ENCODE data around the gene TRIOBP. TPM values are rescaled to one million over a fixed set of nuclear protein-coding genes. Genes with fewer than 3 reads are reported as not detected.

TRIOBP gene
- total RNA-seq, 3 donors from 2014 or later (not counting 1 experiment from before 2014, with no cell fraction given) = 25.1 to 38.5 (median 25.8) TPM

DNA sequence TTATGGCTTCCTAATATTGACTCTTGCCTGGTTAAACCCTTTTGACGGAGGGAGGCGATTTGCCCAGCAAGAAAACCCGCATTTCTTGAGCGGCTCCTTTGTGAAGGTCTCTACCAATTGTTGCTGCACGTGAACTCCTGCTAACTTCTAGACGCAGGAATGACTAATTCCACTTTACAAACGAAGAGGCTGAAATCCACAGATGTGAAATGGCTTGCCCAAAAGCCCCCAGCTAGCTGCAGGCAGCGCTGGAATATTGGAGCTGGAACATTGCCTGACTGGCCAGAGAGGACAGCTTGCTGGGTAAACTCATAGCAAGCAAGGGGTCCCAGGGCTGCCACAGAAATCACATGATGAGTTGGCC, 111.4 kb downstream of the TRIOBP start:
- no peaks in the 10 kb centered on the region for H3K9me3 ChIP-seq (ENCODE audit: control insufficient read depth, insufficient read depth, low read length)
- Mint-ChIP-seq H3K4me1 (peaks cover 15 to 43% of the 10 kb centered on the region in 2 donors), H3K4me3 (peak overlapping the region; percentile 81), H3K9me3 (no peaks in the 10 kb centered on the region), H3K27me3 (ENCODE audit: low read depth in 2 of 2) (peaks cover 32 to 33% of the 10 kb centered on the region in 2 donors), H3K36me3 (no peaks in the 10 kb centered on the region), H3K27ac (no peak overlapping the region)
- 9% methylated on average over 8 of the region's 8 CpGs for WGBS (ENCODE audit: insufficient coverage)
- H3K4me1 ChIP-seq (ENCODE audit: control insufficient read depth, insufficient read depth, low read length) = peaks cover 42% of the 10 kb centered on the region
- TF ChIP-seq CTCF (IDR thresholded peaks at IDR 0.05) = no peak
- intact Hi-C loops (cut with micrococcal nuclease) = loop anchor here (5.0 kb wide), 1 partner anchor 34 kb away; the partner anchor contains the start of gene ANKRD54
- H3K36me3 ChIP-seq (ENCODE audit: control insufficient read depth, insufficient read depth, low read length) = no peaks in the 10 kb centered on the region
- peak overlapping the region; percentile 43 for H3K4me3 ChIP-seq (ENCODE audit: low read length)
- H3K27ac ChIP-seq (ENCODE audit: low read length) = no peak overlapping the region
- peaks cover 57% of the 10 kb centered on the region for H3K27me3 ChIP-seq (ENCODE audit: control insufficient read depth, insufficient read depth, low read length)
- ATAC-seq = no peak
- DNase-seq = no peak

DNA sequence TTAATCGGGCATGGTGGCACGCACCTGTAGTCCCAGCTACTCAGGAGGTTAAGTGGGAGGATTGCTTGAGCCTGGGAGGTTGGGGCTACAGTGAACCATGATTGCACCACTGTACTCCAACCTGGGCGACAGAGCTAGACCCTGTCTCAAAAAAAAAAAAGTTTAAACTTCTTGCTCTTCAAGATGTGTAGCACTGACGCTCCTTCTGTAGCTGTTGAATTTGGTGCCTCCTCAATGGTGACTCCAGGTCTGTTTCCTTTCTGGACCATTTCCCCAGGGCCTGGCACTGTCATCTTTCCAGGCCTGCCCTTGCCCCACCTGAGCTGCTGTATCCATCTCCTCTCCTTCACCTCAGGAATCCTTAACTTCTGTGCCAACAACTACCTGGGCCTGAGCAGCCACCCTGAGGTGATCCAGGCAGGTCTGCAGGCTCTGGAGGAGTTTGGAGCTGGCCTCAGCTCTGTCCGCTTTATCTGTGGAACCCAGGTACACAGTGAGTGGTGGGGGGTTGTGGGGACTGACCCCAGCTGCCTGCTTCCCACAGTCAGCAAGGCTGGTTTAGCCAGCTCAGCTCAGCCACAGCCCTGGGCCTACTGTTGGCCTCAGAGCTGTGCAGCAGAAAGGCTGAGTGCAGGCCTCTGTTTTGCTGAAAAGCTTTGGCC, 113.0 kb downstream of the TRIOBP start:
- no peaks in the 10 kb centered on the region for H3K9me3 Mint-ChIP-seq
- intact Hi-C loops (cut with micrococcal nuclease) = loop anchor here (5.0 kb wide), 1 partner anchor 32 kb away; the partner anchor contains the start of gene ANKRD54
- H3K27ac Mint-ChIP-seq = no peak overlapping the region
- peaks cover 31% of the 10 kb centered on the region for H3K4me1 ChIP-seq (ENCODE audit: control insufficient read depth, insufficient read depth, low read length)
- WGBS (ENCODE audit: insufficient coverage) = 95% methylated on average over 5 of the region's 5 CpGs
- H3K4me3 ChIP-seq (ENCODE audit: low read length) = no peak overlapping the region
- no peaks in the 10 kb centered on the region for H3K36me3 ChIP-seq (ENCODE audit: control insufficient read depth, insufficient read depth, low read length)
- no peak overlapping the region for H3K4me3 Mint-ChIP-seq
- H3K27ac ChIP-seq (ENCODE audit: low read length) = no peak overlapping the region
- DNase-seq (no peak), ATAC-seq (no peak)
- TF ChIP-seq CTCF (IDR thresholded peaks at IDR 0.05) = no peak
- no peaks in the 10 kb centered on the region for H3K9me3 ChIP-seq (ENCODE audit: control insufficient read depth, insufficient read depth, low read length)
- H3K27me3 Mint-ChIP-seq (ENCODE audit: low read depth in 2 of 2) = peaks cover 22 to 25% of the 10 kb centered on the region in 2 donors
- H3K27me3 ChIP-seq (ENCODE audit: control insufficient read depth, insufficient read depth, low read length) = peaks cover 43% of the 10 kb centered on the region
- H3K36me3 Mint-ChIP-seq = no peaks in the 10 kb centered on the region
- H3K4me1 Mint-ChIP-seq = peaks cover 15 to 33% of the 10 kb centered on the region in 2 donors

- Mint-ChIP-seq H3K9me3 (no peaks in the 10 kb centered on the region), H3K36me3 (no peaks in the 10 kb centered on the region), H3K27me3 (ENCODE audit: low read depth in 2 of 2) (peaks cover 5 to 12% of the 10 kb centered on the region in 2 donors), H3K4me1 (peaks cover 8 to 16% of the 10 kb centered on the region in 2 donors), H3K27ac (no peak overlapping the region), H3K4me3 (no peak overlapping the region)
- 100% methylated on average over 2 of the region's 2 CpGs for WGBS (ENCODE audit: insufficient coverage)
- Histone ChIP-seq H3K4me3 (ENCODE audit: low read length) (no peak overlapping the region), H3K27me3 (ENCODE audit: control insufficient read depth, insufficient read depth, low read length) (peaks cover 26% of the 10 kb centered on the region), H3K27ac (ENCODE audit: low read length) (no peak overlapping the region), H3K4me1 (ENCODE audit: control insufficient read depth, insufficient read depth, low read length) (peaks cover 15% of the 10 kb centered on the region), H3K9me3 (ENCODE audit: control insufficient read depth, insufficient read depth, low read length) (no peaks in the 10 kb centered on the region), H3K36me3 (ENCODE audit: control insufficient read depth, insufficient read depth, low read length) (no peaks in the 10 kb centered on the region)
- intact Hi-C loops (cut with micrococcal nuclease) = no loop called here
- no peak for TF ChIP-seq CTCF (IDR thresholded peaks at IDR 0.05)
- no peak for DNase-seq
- ATAC-seq = no peak
These were observed 115.0 kb downstream of the TRIOBP start for GRCh38 chr22:37811867-37812266.

Measured in natural killer cell (primary cell).